ENCODE measurements around the gene MYOZ3. TPM values are rescaled to one million over a fixed set of nuclear protein-coding genes. Genes with fewer than 3 reads are reported as not detected.

The MYOZ3 gene
- total RNA-seq, 6 donors from 2014 or later, result 0.61 to 2.8 (median 0.89) TPM; not detected in 1

- Histone ChIP-seq H3K4me3 (no peak overlapping the region), H3K9me3 (no peaks in the 10 kb centered on the region), H3K27me3 (no peaks in the 10 kb centered on the region), H3K27ac (peak overlapping the region; percentile 56 to 91 (median 82)), H3K36me3 (peaks cover 0 to 4% (median 0%) of the 10 kb centered on the region in 4 donors), H3K4me1 (peaks cover 66 to 75% (median 69%) of the 10 kb centered on the region in 4 donors)
- ATAC-seq (ENCODE audit: low FRiP score in 2 of 2) (peak in 1 of 2 donors; percentile 38), DNase-seq (peak in 1 of 2 donors; percentile 65)
- 41 to 48% methylated on average over 18 to 21 of the region's 21 CpGs for WGBS, 2 donors
- TF ChIP-seq CTCF (IDR thresholded peaks at IDR 0.05) (no peak), POLR2AphosphoS5 (IDR thresholded peaks at IDR 0.05) (no peak), POLR2A (IDR thresholded peaks at IDR 0.05) (peak in 1 of 4 donors; percentile 33), EP300 (IDR thresholded peaks at IDR 0.05) (no peak)
These were observed 23.6 kb upstream of the MYOZ3 start for GRCh38 chr5:150637245-150638052.

- no peak for DNase-seq
- H3K27me3 ChIP-seq, result no peaks in the 10 kb centered on the region
- H3K27ac ChIP-seq, result peak overlapping the region; percentile 82 to 91 (median 84)
- no peaks in the 10 kb centered on the region for H3K9me3 ChIP-seq
- H3K4me3 ChIP-seq, result no peak overlapping the region
- 30 to 42% methylated on average over 1 of the region's 1 CpG for WGBS, 2 donors
- peaks cover 0 to 4% (median 0%) of the 10 kb centered on the region in 4 donors for H3K36me3 ChIP-seq
- ATAC-seq (ENCODE audit: low FRiP score in 2 of 2), result no peak
- H3K4me1 ChIP-seq, result peaks cover 72 to 75% (median 74%) of the 10 kb centered on the region in 4 donors
- no peak for TF ChIP-seq CTCF (IDR thresholded peaks at IDR 0.05)
- TF ChIP-seq POLR2AphosphoS5 (IDR thresholded peaks at IDR 0.05), result no peak
- TF ChIP-seq POLR2A (IDR thresholded peaks at IDR 0.05), result no peak
- no peak for TF ChIP-seq EP300 (IDR thresholded peaks at IDR 0.05)
These were observed 23.0 kb upstream of the MYOZ3 start for GRCh38 chr5:150638053-150638444.

GRCh38 chr5:150638488-150639376, 22.3 kb upstream of the MYOZ3 start:
- peak overlapping the region; percentile 82 to 91 (median 84) for H3K27ac ChIP-seq
- no peak for TF ChIP-seq CTCF (IDR thresholded peaks at IDR 0.05)
- TF ChIP-seq EP300 (IDR thresholded peaks at IDR 0.05), result no peak
- no peak for TF ChIP-seq POLR2A (IDR thresholded peaks at IDR 0.05)
- no peak for TF ChIP-seq POLR2AphosphoS5 (IDR thresholded peaks at IDR 0.05)
- ATAC-seq (ENCODE audit: low FRiP score in 2 of 2) (no peak), DNase-seq (no peak)
- peaks cover 78 to 80% (median 80%) of the 10 kb centered on the region in 4 donors for H3K4me1 ChIP-seq
- H3K4me3 ChIP-seq, result no peak overlapping the region
- WGBS, 2 donors, result 74% methylated on average over 5 to 6 of the region's 6 CpGs
- no peaks in the 10 kb centered on the region for H3K9me3 ChIP-seq
- H3K36me3 ChIP-seq, result peaks cover 0 to 4% (median 0%) of the 10 kb centered on the region in 4 donors
- no peaks in the 10 kb centered on the region for H3K27me3 ChIP-seq

- no peak for TF ChIP-seq POLR2AphosphoS5 (IDR thresholded peaks at IDR 0.05)
- no peak for TF ChIP-seq EP300 (IDR thresholded peaks at IDR 0.05)
- TF ChIP-seq CTCF (IDR thresholded peaks at IDR 0.05), result no peak
- TF ChIP-seq POLR2A (IDR thresholded peaks at IDR 0.05), result no peak
- 65 to 83% methylated on average over 3 of the region's 3 CpGs for WGBS, 2 donors
- Histone ChIP-seq H3K4me3 (no peak overlapping the region), H3K4me1 (peaks cover 83 to 85% (median 83%) of the 10 kb centered on the region in 4 donors), H3K36me3 (no peaks in the 10 kb centered on the region), H3K27me3 (no peaks in the 10 kb centered on the region), H3K9me3 (no peaks in the 10 kb centered on the region), H3K27ac (peak overlapping the region; percentile 82 to 91 (median 84))
- ATAC-seq (ENCODE audit: low FRiP score in 2 of 2) (no peak), DNase-seq (no peak)
These were observed 21.7 kb upstream of the MYOZ3 start for GRCh38 chr5:150639377-150639692.
